GM12872 (cell line): ENCODE measurements around the gene CCDC86.

Experiments used
- CTCF ChIP-seq: IDR thresholded peaks from 3 replicates; pipeline ENCODE4 v1.5.1; 2011; ENCODE audit warnings: low read depth, mild to moderate bottlenecking, low read length, moderate library complexity; ENCODE audit not compliant: insufficient read depth

CCDC86 gene

GRCh38 chr11:60818057-60818456, 23.9 kb upstream of the CCDC86 start:
- no peak for TF ChIP-seq CTCF

GRCh38 chr11:60821827-60822599, 19.9 kb upstream of the CCDC86 start:
- TF ChIP-seq CTCF = no peak

- no peak for TF ChIP-seq CTCF
Measured at GRCh38 chr11:60825118-60825517, 16.8 kb upstream of the CCDC86 start.

- no peak for TF ChIP-seq CTCF
Measured at GRCh38 chr11:60825790-60826189, 16.1 kb upstream of the CCDC86 start.

GRCh38 chr11:60830478-60831142, 11.3 kb upstream of the CCDC86 start:
- no peak for TF ChIP-seq CTCF

- TF ChIP-seq CTCF = peak; percentile 90
Measured at GRCh38 chr11:60831143-60831500, 10.8 kb upstream of the CCDC86 start.

GRCh38 chr11:60831501-60832079, 10.3 kb upstream of the CCDC86 start:
- no peak for TF ChIP-seq CTCF
